Measurements from ENCODE around the gene ARMH4. TPM values are rescaled to one million over a fixed set of nuclear protein-coding genes. Genes with fewer than 3 reads are reported as not detected.

ARMH4 gene
- total and polyA plus RNA-seq, 10 of the 15 experiments (the other 5 are each of a cell fraction or from before 2014, with no cell fraction given), result 0.50 to 0.97 (median 0.60) TPM; not detected in 7

- Histone ChIP-seq H3K36me3 (ENCODE audit: control insufficient read depth in 2 of 2, insufficient read depth in 2 of 2, low read length in 1 of 2) (no peaks in the 10 kb centered on the region), H3K4me2 (ENCODE audit: control insufficient read depth, insufficient read depth) (no peak overlapping the region), H2AFZ (ENCODE audit: control insufficient read depth, low read depth, low read length) (no peak overlapping the region), H3K79me2 (ENCODE audit: control insufficient read depth, insufficient read depth, low read length) (no peaks in the 10 kb centered on the region), H3K27ac (ENCODE audit: control insufficient read depth, insufficient read depth) (no peak overlapping the region), H3K9me3 (replicated peaks; ENCODE audit: control insufficient read depth, insufficient read depth, low read length) (no peaks in the 10 kb centered on the region), H3K4me3 (no peak overlapping the region), H3K9ac (ENCODE audit: control insufficient read depth, insufficient read depth, low read length) (no peak overlapping the region), H3K4me1 (ENCODE audit: control insufficient read depth, insufficient read depth, low read length) (no peaks in the 10 kb centered on the region), H4K20me1 (ENCODE audit: control insufficient read depth, insufficient read depth) (no peaks in the 10 kb centered on the region), H3K27me3 (replicated peaks in 1 of 2; ENCODE audit: control insufficient read depth in 2 of 2, insufficient read depth in 2 of 2, low read length in 1 of 2) (no peaks in the 10 kb centered on the region; a peak in 1 of 4 replicates)
- RAD21 ChIA-PET (ENCODE audit: unreplicated experiment), result no interaction called here
- POLR2A ChIA-PET, result no interaction called here
- no TSS peak for BruUV-seq (replicated peaks)
- TF ChIP-seq ETV6 (conservative IDR thresholded peaks at IDR 0.05 in 1 of 2, IDR thresholded peaks at IDR 0.05 in 1 of 2; ENCODE audit: borderline replicate concordance in 1 of 2, low read depth in 1 of 2) (no peak), POU2F2 (IDR thresholded peaks at IDR 0.05; ENCODE audit: borderline replicate concordance, low read depth, low read length) (no peak), ASH2L (IDR thresholded peaks at IDR 0.05; ENCODE audit: borderline replicate concordance, low read depth) (no peak), ZBTB11 (CRISPR knock-in tag; IDR thresholded peaks at IDR 0.05) (no peak)
- CTCF ChIA-PET, result no interaction called here
- SMC1A ChIA-PET (ENCODE audit: uncharacterized antibody, unreplicated experiment), result interaction anchor here (1.2 kb wide), 1 partner anchor 47 kb away, joined by 3 read pairs; no protein-coding TSS in a partner anchor
- intact Hi-C loops (cut with micrococcal nuclease; ENCODE audit: unreplicated experiment) (no loop called here), in situ Hi-C loops (cut with MboI) (no loop called here)
- ATAC-seq, result no peak
- no peak for FAIRE-seq
- 54% methylated on average over 12 of the region's 12 CpGs for WGBS (ENCODE audit: insufficient coverage, insufficient replicate concordance, low lambda C conversion rate, missing lambda C conversion rate)
- DNase-seq (ENCODE audit: low read depth, low spot score), result no peak
Observed at GRCh38 chr14:57981817-57982560, 170.0 kb downstream of the ARMH4 start.
